ENCODE measurements around the gene MCCC1.

The MCCC1 gene

DNA sequence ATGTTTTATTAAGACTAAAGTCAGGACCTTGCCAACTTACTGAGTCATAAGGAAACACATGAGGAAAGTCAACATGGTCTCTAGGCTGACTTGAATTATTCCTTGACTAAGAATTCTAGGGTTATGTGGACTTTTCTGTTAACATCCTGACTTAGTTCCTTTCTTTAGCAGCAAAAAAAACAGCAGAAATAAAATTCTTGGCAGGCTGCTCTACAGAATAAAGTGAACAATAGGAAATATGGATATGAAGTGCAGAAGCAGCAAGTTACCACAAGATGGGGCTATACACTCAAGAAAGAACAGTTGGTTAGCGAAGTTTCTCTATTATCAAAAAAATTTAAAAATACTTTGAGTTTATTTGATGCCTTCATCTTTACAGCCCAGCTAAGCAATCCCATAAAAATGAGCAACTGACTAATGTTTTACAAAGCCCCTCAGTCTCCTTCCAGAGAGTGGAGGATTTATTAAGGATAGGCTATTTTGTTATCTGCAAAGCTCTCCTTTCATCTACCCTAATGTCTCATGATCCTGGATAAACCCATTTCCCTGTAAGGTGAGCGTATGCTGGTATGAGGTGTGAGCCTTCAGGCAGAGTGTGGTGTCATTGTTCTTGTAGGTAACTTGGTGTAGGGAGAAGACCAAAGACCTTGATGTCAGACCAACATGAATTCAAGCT, 23.1 kb upstream of the MCCC1 start:
- TF ChIP-seq FOXP2 (optimal IDR thresholded peaks at IDR 0.05; ENCODE audit: borderline replicate concordance, extremely low read depth, extremely low read length, insufficient read depth) (no peak), TAF1 (IDR thresholded peaks at IDR 0.05; ENCODE audit: borderline replicate concordance, insufficient read depth, low read length) (no peak), SIN3A (IDR thresholded peaks at IDR 0.05; ENCODE audit: borderline replicate concordance, insufficient read depth, low read length) (no peak), POLR2AphosphoS5 (IDR thresholded peaks at IDR 0.05; ENCODE audit: low read depth, low read length) (no peak)
- TF ChIP-seq, protein P1, sequence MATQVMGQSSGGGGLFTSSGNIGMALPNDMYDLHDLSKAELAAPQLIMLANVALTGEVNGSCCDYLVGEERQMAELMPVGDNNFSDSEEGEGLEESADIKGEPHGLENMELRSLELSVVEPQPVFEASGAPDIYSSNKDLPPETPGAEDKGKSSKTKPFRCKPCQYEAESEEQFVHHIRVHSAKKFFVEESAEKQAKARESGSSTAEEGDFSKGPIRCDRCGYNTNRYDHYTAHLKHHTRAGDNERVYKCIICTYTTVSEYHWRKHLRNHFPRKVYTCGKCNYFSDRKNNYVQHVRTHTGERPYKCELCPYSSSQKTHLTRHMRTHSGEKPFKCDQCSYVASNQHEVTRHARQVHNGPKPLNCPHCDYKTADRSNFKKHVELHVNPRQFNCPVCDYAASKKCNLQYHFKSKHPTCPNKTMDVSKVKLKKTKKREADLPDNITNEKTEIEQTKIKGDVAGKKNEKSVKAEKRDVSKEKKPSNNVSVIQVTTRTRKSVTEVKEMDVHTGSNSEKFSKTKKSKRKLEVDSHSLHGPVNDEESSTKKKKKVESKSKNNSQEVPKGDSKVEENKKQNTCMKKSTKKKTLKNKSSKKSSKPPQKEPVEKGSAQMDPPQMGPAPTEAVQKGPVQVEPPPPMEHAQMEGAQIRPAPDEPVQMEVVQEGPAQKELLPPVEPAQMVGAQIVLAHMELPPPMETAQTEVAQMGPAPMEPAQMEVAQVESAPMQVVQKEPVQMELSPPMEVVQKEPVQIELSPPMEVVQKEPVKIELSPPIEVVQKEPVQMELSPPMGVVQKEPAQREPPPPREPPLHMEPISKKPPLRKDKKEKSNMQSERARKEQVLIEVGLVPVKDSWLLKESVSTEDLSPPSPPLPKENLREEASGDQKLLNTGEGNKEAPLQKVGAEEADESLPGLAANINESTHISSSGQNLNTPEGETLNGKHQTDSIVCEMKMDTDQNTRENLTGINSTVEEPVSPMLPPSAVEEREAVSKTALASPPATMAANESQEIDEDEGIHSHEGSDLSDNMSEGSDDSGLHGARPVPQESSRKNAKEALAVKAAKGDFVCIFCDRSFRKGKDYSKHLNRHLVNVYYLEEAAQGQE (IDR thresholded peaks at IDR 0.05; ENCODE audit: insufficient read depth in 1 of 2, low read depth in 2 of 2, low read length in 2 of 2) = no peak

DNA sequence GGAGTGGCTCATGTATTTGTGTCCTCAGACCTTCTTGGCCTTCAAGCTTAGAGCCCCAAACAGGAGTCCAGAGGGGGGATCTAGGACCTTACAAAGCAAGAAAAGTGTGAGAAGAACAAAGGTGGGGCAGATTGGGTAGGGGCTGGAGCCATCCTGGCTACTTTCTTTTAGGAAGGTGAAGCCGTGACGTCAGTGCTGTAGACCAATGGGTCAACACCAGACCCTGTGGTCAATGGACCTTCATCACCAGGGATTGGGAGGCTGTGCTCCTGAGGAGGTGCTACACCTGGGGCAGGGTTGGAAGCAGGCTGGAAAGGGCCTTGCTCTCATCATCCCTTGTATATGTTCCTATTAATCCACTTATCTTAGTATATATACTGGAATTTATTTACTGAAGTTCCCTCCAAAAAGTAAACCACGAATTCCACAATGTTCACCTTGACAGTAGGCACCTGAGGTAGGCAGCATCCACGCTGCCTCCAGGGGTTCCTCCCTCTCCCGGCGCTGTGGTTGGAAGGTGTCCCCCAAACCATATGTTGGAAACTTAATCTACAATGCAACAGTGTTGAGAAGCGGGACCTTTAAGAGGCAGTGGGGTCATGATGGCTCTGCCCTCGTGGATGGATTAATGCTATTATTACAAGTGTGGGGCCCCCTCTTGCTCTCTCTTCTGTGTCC, 21.4 kb upstream of the MCCC1 start:
- no peak for TF ChIP-seq FOXP2 (optimal IDR thresholded peaks at IDR 0.05; ENCODE audit: borderline replicate concordance, extremely low read depth, extremely low read length, insufficient read depth)
- no peak for TF ChIP-seq SIN3A (IDR thresholded peaks at IDR 0.05; ENCODE audit: borderline replicate concordance, insufficient read depth, low read length)
- TF ChIP-seq, protein P1 (IDR thresholded peaks at IDR 0.05; ENCODE audit: insufficient read depth in 1 of 2, low read depth in 2 of 2, low read length in 2 of 2) = no peak
- no peak for TF ChIP-seq TAF1 (IDR thresholded peaks at IDR 0.05; ENCODE audit: borderline replicate concordance, insufficient read depth, low read length)
- no peak for TF ChIP-seq POLR2AphosphoS5 (IDR thresholded peaks at IDR 0.05; ENCODE audit: low read depth, low read length)

DNA sequence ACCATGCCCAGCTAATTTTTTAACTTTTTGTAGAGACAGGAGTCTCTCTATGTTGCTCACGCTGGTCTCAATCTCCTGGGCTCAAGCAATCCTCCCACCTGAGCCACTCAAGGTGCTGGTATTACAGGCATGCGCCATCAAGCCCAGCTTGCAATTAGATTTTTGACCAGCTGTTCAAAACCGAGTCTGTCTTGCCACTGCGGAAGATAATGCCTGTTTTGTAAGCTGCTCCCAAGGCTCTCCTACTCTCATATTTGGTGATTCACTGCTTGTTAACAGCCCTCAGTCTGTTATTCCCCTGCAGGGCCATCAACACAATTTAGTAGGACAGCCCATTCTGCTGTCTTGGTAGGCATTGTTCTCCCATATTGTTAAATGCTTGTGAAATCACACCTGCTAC, 17.8 kb upstream of the MCCC1 start:
- TF ChIP-seq SIN3A (IDR thresholded peaks at IDR 0.05; ENCODE audit: borderline replicate concordance, insufficient read depth, low read length) = no peak
- no peak for TF ChIP-seq POLR2AphosphoS5 (IDR thresholded peaks at IDR 0.05; ENCODE audit: low read depth, low read length)
- TF ChIP-seq TAF1 (IDR thresholded peaks at IDR 0.05; ENCODE audit: borderline replicate concordance, insufficient read depth, low read length) = no peak
- TF ChIP-seq, protein P1 (IDR thresholded peaks at IDR 0.05; ENCODE audit: insufficient read depth in 1 of 2, low read depth in 2 of 2, low read length in 2 of 2) = no peak
- TF ChIP-seq FOXP2 (optimal IDR thresholded peaks at IDR 0.05; ENCODE audit: borderline replicate concordance, extremely low read depth, extremely low read length, insufficient read depth) = no peak

DNA sequence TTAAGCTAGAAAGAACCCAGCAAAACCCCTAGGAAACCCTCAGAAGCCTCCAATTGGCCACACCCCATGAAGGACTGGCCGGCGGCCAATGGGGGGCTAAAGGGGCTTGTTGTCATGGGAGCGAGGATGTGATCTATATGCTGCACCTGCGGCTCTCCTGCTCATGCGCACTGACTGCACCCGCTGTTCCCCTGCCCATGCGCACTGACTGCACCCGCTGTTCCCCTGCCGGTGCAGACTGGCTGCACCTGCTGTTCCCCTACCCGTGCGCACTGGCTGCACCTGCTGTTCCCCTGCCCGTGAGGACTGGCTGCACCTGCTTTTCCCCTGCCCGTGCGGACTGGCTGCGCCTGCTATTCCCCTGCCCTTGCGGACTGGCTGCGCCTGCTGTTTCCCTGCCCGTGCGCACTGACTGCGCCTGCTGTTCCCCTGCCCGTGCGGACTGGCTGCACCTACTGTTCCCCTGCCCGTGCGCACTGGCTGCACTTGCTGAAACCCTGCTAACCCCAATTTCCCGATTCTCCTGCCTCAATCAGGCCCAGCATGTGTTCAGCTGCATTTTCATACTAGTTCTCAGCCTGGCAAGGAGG, 16.8 kb upstream of the MCCC1 start:
- TF ChIP-seq, protein P1 (IDR thresholded peaks at IDR 0.05; ENCODE audit: insufficient read depth in 1 of 2, low read depth in 2 of 2, low read length in 2 of 2) = no peak
